Measurements from ENCODE around the gene THOC2.
"Not testable (repeated sequence)": the region's sequence is repeated elsewhere in the genome, so short reads cannot be mapped to it uniquely, and the experiment has no call there.

Gene THOC2

DNA sequence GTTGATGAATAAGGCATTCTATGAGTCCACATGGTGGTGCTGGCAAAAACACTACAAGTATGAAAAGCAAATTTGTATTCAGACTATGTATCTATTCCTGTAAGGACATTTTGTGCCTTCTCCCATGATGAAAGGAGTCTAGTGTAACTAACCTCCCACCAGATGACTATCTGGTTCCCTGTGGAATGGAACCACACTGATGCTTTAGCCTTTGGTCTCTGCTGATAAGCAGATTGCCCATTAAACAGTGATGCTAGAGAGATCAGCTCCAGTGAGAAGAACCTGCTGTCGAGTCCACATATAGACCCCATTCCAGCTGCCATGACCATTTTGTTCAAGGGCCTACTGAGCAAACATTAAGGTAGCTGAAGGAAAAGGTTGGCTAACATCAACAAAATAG lies 10.5 kb upstream of the THOC2 start:
- H3K4me3 ChIP-seq (ENCODE audit: low read length), result no peak overlapping the region
- no peak for DNase-seq (ENCODE audit: low read depth)
- TF ChIP-seq, protein P1, sequence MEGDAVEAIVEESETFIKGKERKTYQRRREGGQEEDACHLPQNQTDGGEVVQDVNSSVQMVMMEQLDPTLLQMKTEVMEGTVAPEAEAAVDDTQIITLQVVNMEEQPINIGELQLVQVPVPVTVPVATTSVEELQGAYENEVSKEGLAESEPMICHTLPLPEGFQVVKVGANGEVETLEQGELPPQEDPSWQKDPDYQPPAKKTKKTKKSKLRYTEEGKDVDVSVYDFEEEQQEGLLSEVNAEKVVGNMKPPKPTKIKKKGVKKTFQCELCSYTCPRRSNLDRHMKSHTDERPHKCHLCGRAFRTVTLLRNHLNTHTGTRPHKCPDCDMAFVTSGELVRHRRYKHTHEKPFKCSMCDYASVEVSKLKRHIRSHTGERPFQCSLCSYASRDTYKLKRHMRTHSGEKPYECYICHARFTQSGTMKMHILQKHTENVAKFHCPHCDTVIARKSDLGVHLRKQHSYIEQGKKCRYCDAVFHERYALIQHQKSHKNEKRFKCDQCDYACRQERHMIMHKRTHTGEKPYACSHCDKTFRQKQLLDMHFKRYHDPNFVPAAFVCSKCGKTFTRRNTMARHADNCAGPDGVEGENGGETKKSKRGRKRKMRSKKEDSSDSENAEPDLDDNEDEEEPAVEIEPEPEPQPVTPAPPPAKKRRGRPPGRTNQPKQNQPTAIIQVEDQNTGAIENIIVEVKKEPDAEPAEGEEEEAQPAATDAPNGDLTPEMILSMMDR (conservative IDR thresholded peaks at IDR 0.05; ENCODE audit: low read length), result no peak

DNA sequence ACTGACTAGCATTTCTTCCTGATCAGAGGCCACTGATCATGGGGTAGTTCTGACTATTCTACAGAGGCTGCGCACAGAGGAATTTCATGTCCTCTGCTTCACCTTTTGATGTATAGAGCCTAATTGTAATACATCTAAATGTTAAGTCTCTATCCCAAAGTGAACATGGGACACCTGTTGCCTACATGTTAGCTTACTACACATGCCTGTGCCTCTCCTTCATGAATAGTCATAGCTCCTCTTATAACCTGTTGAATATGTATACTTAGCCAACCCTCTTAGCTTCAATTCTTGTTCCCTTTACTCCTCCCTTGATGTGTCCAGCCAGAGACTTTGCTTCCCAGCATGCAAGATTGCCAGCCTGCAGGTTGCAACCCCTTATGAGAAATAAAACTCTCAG lies 9.6 kb upstream of the THOC2 start:
- no peak overlapping the region for H3K4me3 ChIP-seq (ENCODE audit: low read length)
- DNase-seq (ENCODE audit: low read depth), result no peak
- TF ChIP-seq, protein P1 (conservative IDR thresholded peaks at IDR 0.05; ENCODE audit: low read length), result no peak

DNA sequence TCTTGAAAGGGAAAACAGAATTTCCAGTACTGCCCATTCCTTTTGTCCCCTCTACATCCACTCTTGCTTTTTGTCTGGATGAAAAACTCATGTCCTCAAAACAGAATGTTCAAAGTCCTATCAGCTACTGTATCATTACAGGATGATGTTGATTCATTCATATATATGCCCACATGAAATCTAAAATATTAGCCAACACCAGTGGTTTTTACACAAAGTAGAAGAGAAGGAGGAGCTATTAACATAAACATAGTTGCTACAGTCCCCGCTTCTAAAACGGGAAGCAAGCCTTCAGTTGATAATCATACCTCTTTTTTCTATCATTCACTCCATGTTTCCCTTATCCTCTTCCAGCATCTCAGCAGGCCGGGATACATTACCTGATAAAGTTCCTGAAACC lies 7.7 kb upstream of the THOC2 start:
- TF ChIP-seq, protein P1 (conservative IDR thresholded peaks at IDR 0.05; ENCODE audit: low read length), result no peak
- H3K4me3 ChIP-seq (ENCODE audit: low read length), result no peak overlapping the region
- DNase-seq (ENCODE audit: low read depth), result no peak

DNA sequence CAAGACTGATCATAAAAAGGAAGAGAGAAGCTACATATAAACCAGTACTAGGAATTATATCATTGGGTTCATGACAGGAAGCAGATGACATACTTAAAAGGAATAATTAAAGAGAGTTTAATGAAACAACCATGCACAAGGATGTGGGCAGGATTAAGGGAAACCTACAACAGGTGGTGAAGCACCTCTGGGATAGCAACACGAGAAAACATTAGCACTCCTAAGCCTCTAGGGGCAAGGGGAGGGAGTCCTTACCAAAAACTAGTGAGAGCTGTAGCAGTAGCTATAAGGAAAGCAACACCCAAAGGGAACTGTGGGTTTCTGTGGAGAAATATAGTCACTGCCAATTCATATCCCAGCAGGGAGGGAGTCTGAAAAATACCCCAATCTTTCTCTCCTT lies 7.2 kb upstream of the THOC2 start:
- DNase-seq (ENCODE audit: low read depth), result no peak
- TF ChIP-seq, protein P1 (conservative IDR thresholded peaks at IDR 0.05; ENCODE audit: low read length), result no peak
- H3K4me3 ChIP-seq (ENCODE audit: low read length), result no peak overlapping the region

DNA sequence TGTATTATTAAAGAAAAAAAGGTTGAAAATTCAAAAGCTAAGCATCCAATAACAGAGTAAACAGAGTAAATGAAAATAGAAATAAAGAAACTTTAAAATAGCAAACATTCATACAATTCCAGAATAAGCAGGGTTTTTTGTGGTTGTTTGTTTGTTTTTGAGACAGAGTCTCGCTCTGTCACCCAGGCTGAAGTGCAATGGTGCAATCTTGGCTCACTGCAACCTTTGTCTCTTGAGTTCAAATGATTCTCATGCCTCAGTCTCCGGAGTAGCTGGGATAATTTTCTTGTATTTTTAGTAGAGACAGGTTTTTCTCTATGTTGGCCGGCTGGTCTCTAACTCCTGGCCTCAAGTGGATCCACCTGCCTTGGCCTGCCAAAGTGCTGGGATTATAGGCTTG lies 6.6 kb upstream of the THOC2 start:
- DNase-seq (ENCODE audit: low read depth), result no peak
- TF ChIP-seq, protein P1 (conservative IDR thresholded peaks at IDR 0.05; ENCODE audit: low read length), result no peak
- H3K4me3 ChIP-seq (ENCODE audit: low read length), result no peak overlapping the region

DNA sequence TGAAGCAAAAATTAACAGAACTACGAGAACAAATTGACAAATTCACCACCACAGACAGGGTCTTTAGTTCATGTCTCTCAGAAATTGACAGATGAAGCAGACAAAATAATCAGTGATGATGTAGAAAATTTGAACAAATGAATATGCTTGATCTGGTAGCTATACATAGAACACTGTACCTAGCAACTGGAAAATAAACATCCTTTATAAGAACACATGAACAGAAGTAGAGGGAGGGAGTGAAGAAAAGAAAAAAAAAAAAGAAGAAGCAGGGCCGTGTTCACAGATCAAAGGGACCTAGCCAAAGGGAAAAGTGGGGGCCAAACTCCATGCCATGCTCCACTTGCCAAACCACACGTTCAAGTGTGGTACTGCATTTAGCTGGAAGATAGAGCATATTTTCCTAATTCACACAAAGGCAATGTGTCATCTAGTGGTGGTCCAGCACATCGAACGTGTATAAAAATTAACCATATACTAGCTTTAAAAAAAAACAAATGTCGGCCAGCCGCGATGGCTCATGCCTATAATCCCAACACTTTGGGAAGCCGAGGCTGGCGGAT lies 5.6 kb upstream of the THOC2 start:
- DNase-seq (ENCODE audit: low read depth), result no peak
- H3K4me3 ChIP-seq (ENCODE audit: low read length), result no peak overlapping the region
- TF ChIP-seq, protein P1 (conservative IDR thresholded peaks at IDR 0.05; ENCODE audit: low read length), result no peak

DNA sequence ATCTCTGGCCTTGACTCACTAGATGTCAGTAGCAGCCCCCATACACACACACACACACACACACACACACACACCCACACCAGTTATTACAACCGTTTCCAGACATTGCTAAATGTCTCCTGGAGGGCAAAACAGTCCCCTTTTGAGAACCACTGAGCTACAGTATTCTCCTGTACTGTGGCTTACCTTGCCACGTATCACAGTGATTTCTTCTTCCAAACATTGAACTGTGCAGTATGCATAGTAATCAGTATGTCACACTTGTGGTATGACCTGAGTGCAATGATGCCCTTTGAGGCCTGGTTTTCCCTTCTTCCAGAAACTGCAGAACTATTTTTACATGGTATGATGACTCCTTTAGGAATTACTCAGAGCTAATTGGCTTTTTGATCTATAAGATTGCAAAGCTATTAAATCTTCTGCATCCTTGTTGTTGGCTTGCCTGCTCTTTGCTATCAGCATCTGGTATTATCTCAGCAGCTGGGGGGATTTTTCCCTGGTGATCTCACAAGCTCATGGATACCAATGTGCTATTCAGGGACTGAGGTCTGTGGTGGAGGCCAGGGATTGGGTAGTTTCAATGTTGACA lies 3.6 kb upstream of the THOC2 start:
- TF ChIP-seq, protein P1 (conservative IDR thresholded peaks at IDR 0.05; ENCODE audit: low read length), result no peak
- no peak overlapping the region for H3K4me3 ChIP-seq (ENCODE audit: low read length)
- DNase-seq (ENCODE audit: low read depth), result peak; percentile 61

DNA sequence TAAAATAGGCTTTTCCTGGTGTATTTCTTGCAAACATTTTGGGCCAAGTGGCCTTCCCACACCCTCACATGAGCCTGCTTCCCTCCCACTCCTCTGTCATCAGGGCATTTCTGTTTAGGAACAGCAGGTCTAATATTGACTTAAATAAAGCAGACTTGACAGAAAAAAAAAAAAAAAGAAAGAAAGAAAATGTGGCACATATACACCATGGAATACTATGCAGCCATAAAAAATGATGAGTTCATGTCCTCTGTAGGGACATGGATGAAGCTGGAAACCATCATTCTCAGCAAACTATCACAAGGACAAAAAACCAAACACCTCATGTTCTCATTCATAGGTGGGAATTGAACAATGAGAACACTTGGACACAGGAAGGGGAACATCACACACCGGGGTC lies 2.3 kb upstream of the THOC2 start:
- H3K4me3 ChIP-seq (ENCODE audit: low read length); DNase-seq (ENCODE audit: low read depth): not testable (repeated sequence)

DNA sequence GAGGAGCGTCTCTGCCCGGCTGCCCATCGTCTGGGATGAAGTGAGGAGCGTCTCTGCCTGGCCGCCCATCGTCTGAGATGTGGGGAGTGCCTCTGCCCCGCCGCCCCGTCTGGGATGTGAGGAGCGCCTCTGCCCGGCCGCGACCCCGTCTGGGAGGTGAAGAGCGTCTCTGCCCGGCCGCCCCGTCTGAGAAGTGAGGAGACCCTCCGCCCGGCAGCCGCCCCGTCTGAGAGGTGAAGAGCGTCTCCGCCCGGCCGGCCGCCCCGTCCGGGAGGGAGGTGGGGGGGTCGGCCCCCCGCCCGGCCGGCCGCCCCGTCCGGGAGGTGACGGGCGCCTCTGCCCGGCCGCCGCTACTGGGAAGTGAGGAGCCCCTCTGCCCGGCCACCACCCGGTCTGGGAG lies 1.2 kb upstream of the THOC2 start:
- not testable (repeated sequence) for H3K4me3 ChIP-seq (ENCODE audit: low read length); DNase-seq (ENCODE audit: low read depth)

Measured in AG10803 (cell line).